HUES64 (cell line): ENCODE measurements around the gene SLC9A5.

Experiments used
- H3K27ac ChIP-seq: 2 replicates; pipeline ENCODE4 v1.7.0; 2013; ENCODE audit warnings: low read depth, low read length, inconsistent platforms
- H3K27me3 ChIP-seq: 2 replicates; pipeline ENCODE4 v1.6.1; 2013; ENCODE audit warnings: mild to moderate bottlenecking, low read length; ENCODE audit not compliant: insufficient read depth
- H3K36me3 ChIP-seq: 2 replicates; pipeline ENCODE4 v1.6.1; 2013; ENCODE audit warnings: mild to moderate bottlenecking, low read length; ENCODE audit not compliant: insufficient read depth
- H3K4me1 ChIP-seq: 2 replicates; pipeline ENCODE4 v1.6.1; 2013; ENCODE audit warnings: mild to moderate bottlenecking, low read length, moderate library complexity; ENCODE audit not compliant: insufficient read depth
- H3K4me3 ChIP-seq: 2 replicates; pipeline ENCODE4 v1.5.1; 2013; ENCODE audit warnings: mild to moderate bottlenecking, low read length, moderate library complexity
- H3K9ac ChIP-seq: 2 replicates; pipeline ENCODE4 v1.6.1; 2013; ENCODE audit warnings: mild to moderate bottlenecking, low read depth, low read length
- H3K9me3 ChIP-seq: 2 replicates; pipeline ENCODE4 v1.6.1; 2013; ENCODE audit warnings: low read depth, low read length; ENCODE audit not compliant: insufficient read depth
- WGBS: fragments of 150-250, 120-280 bp; methylation state at CpG from one replicate; pipeline ENCODE4 v1.1.7; 2013; ENCODE audit warnings: missing lambda C conversion rate; 5-methylcytosine and 5-hydroxymethylcytosine counted together

Gene SLC9A5

GRCh38 chr16:67233596-67233995 is 15.2 kb upstream of the SLC9A5 start:
- Histone ChIP-seq H3K36me3 (peaks cover 78% of the 10 kb centered on the region), H3K9ac (no peak overlapping the region)
- 92% methylated on average over 6 of the region's 7 CpGs for WGBS

GRCh38 chr16:67234180-67234597 is 14.6 kb upstream of the SLC9A5 start:
- no peaks in the 10 kb centered on the region for H3K9me3 ChIP-seq
- peaks cover 78% of the 10 kb centered on the region for H3K36me3 ChIP-seq
- no peak overlapping the region for H3K27ac ChIP-seq
- H3K4me1 ChIP-seq = no peaks in the 10 kb centered on the region
- no peak overlapping the region for H3K4me3 ChIP-seq
- WGBS = 95% methylated on average over 10 of the region's 10 CpGs
- H3K27me3 ChIP-seq = no peaks in the 10 kb centered on the region
- H3K9ac ChIP-seq = no peak overlapping the region

More at GRCh38 chr16:67233596-67233995, 15.2 kb upstream of the SLC9A5 start:
- no peak overlapping the region for H3K4me3 ChIP-seq
- no peaks in the 10 kb centered on the region for H3K27me3 ChIP-seq
- H3K27ac ChIP-seq = no peak overlapping the region
- no peaks in the 10 kb centered on the region for H3K9me3 ChIP-seq
- no peaks in the 10 kb centered on the region for H3K4me1 ChIP-seq

DNA sequence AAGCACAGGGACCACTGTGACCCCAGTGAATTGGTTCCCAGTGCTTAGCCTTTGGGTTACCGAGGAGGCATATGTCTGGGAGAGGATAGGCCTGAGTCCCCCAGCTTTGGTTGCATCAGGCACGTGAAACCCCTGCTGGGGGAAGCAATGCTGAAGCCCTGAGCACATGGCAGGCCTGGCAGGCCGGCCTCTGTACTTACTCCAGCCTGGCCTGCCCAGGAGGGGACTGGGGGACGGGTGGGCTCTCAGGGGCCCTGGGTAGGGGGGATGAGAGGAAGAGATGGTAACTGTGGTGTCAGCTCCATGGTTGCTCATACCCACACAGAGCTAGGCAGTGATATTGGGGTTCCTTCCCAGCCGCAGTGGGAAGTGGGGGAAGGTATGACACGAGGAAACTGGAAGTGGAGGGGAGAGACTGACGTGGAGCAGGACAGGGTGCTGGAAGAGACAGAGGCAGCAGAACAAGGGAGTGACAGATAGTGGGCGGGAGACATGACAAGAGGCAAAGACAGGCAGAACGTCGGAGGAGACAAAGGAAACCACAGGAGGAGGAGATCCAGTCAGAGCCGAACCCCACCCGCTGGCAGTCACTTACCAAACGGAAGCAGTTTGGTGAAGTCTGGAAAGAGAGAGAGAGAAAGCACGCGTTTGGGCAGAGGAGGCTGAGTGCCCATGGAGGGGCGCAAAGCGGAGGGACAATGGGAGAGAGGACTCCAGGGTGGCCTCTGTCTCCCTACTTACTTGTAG is 12.8 kb upstream of the SLC9A5 start:
- WGBS = 91% methylated on average over 17 of the region's 17 CpGs

DNA sequence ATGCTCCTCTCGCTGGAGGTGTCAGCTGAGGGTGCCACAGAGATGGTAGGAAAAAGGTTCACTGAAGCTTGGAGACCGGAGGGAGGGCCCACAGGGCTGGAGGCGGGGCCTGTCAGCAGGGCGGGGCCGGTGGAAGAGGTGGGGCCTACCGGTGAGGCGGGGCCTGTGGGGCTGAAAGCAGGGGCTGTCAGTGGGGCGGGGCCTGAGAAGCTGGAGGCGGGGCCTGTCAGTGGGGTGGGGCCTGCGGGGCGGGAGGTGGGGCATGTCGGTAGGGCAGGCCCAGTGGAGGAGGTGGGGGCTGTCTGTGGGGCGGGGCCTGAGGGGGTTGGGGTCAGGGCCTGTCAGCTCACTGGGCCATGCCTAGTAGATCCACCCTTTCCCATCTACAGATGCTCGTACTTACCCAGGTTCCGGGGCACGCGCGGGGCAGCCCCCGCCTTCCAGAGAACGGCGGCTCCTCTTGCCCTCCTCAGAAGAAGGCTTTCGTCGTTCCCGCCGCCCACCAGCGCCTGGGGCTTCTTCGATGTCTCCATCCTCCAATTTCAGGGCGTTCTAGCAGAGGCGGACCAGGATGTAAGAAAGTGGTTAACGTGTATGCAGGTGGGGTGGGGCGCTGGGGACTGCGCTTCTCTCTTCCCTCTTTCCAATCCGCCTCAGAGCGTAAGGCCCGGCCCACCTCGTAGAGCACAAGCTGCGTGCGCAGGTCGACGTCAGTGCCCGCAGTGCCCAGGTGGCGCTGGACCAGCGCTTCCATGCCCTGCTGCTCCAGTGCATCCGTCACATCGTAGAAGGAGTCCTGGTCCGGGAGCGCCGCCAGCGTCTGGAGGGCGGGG is 12.0 kb upstream of the SLC9A5 start:
- no peak overlapping the region for H3K27ac ChIP-seq
- H3K9ac ChIP-seq = no peak overlapping the region
- H3K36me3 ChIP-seq = peaks cover 60% of the 10 kb centered on the region
- H3K9me3 ChIP-seq = no peaks in the 10 kb centered on the region
- WGBS = 93% methylated on average over 45 of the region's 50 CpGs
- H3K4me1 ChIP-seq = peaks cover 10% of the 10 kb centered on the region
- H3K4me3 ChIP-seq = no peak overlapping the region
- H3K27me3 ChIP-seq = no peaks in the 10 kb centered on the region

More for the DNA sequence above, 12.8 kb upstream of the SLC9A5 start:
- Histone ChIP-seq H3K36me3 (peaks cover 68% of the 10 kb centered on the region), H3K27me3 (no peaks in the 10 kb centered on the region), H3K4me3 (no peak overlapping the region), H3K27ac (no peak overlapping the region), H3K4me1 (peaks cover 2% of the 10 kb centered on the region; the same call in 1 of the 2 replicates), H3K9me3 (no peaks in the 10 kb centered on the region), H3K9ac (no peak overlapping the region)

- WGBS = 93% methylated on average over 16 of the region's 16 CpGs
- Histone ChIP-seq H3K36me3 (peaks cover 58% of the 10 kb centered on the region), H3K9me3 (no peaks in the 10 kb centered on the region), H3K27me3 (no peaks in the 10 kb centered on the region), H3K4me3 (no peak overlapping the region), H3K9ac (no peak overlapping the region), H3K4me1 (peaks cover 11% of the 10 kb centered on the region), H3K27ac (no peak overlapping the region)
Observed at GRCh38 chr16:67237396-67238277, 11.1 kb upstream of the SLC9A5 start.

DNA sequence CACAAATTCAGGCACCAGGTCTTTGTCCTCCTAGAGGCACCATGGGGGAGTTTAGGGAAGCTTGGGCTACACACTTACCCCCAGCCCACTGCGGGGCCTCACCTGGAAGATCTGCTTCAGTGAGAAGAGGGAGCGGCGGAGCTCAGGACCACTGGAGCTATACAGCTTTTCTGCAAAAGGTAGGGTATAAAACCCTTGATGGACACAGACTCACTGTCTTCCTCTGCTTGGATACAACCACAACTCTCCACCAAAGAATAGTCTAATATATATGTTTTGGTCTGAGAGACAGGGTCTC is 10.6 kb upstream of the SLC9A5 start:
- Histone ChIP-seq H3K36me3 (peaks cover 56% of the 10 kb centered on the region), H3K4me3 (no peak overlapping the region), H3K27me3 (no peaks in the 10 kb centered on the region), H3K4me1 (peaks cover 11% of the 10 kb centered on the region), H3K27ac (no peak overlapping the region), H3K9me3 (no peaks in the 10 kb centered on the region), H3K9ac (no peak overlapping the region)
- WGBS = 95% methylated on average over 3 of the region's 3 CpGs

GRCh38 chr16:67238806-67239470 is 9.8 kb upstream of the SLC9A5 start:
- H3K4me3 ChIP-seq = no peak overlapping the region
- H3K9me3 ChIP-seq = no peaks in the 10 kb centered on the region
- WGBS = 95% methylated on average over 9 of the region's 9 CpGs
- H3K27ac ChIP-seq = no peak overlapping the region
- peaks cover 12% of the 10 kb centered on the region for H3K4me1 ChIP-seq
- peaks cover 52% of the 10 kb centered on the region for H3K36me3 ChIP-seq
- no peak overlapping the region for H3K9ac ChIP-seq
- no peaks in the 10 kb centered on the region for H3K27me3 ChIP-seq

DNA sequence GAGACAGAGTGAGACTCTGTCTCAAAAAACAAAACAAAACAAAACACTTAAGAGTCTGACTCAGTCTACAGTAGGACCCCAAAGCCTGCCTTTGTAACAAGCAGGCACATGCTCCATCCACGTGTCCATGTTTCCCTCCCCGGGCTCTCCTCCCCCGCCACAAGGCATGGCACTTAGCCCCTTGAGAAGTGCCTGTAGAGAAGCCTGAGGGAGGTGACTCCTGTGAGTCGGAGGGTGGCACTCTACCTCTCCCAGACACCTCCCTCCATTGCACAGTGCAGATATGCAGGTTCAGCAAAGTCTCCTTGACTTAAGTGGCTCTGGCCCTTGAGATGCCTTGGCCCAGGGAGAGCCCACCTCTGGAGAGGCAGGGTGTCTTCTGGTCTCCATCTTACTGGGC is 8.3 kb upstream of the SLC9A5 start:
- H3K27ac ChIP-seq = peak overlapping the region; percentile 41
- 86% methylated on average over 4 of the region's 4 CpGs for WGBS

GRCh38 chr16:67241008-67241900 is 7.5 kb upstream of the SLC9A5 start:
- peaks cover 30% of the 10 kb centered on the region for H3K4me1 ChIP-seq
- 69% methylated on average over 8 of the region's 10 CpGs for WGBS
- H3K9me3 ChIP-seq = no peaks in the 10 kb centered on the region
- H3K9ac ChIP-seq = peak overlapping the region; percentile 54
- H3K27ac ChIP-seq = peak overlapping the region; percentile 78
- peaks cover 34% of the 10 kb centered on the region for H3K36me3 ChIP-seq
- no peaks in the 10 kb centered on the region for H3K27me3 ChIP-seq
- H3K4me3 ChIP-seq = no peak overlapping the region

More for the DNA sequence above, 8.3 kb upstream of the SLC9A5 start:
- Histone ChIP-seq H3K4me3 (no peak overlapping the region), H3K27me3 (no peaks in the 10 kb centered on the region), H3K4me1 (peaks cover 27% of the 10 kb centered on the region), H3K9ac (no peak overlapping the region), H3K9me3 (no peaks in the 10 kb centered on the region), H3K36me3 (peaks cover 41% of the 10 kb centered on the region)
